Astrocyte (in vitro differentiated cells and primary cell): ENCODE data around the gene MSI1.

Experiments used
- EZH2 ChIP-seq: IDR thresholded peaks from 2 replicates; pipeline ENCODE4 v1.6.1; 2012; ENCODE audit warnings: mild to moderate bottlenecking, low read length, inconsistent platforms; ENCODE audit not compliant: insufficient read depth
- TF ChIP-seq, protein P1 (sequence below): IDR thresholded peaks from 2 replicates; pipeline ENCODE4 v1.5.1; 2011; ENCODE audit warnings: low read depth, mild to moderate bottlenecking, inconsistent platforms, low read length, moderate library complexity; ENCODE audit not compliant: insufficient read depth

DNA sequence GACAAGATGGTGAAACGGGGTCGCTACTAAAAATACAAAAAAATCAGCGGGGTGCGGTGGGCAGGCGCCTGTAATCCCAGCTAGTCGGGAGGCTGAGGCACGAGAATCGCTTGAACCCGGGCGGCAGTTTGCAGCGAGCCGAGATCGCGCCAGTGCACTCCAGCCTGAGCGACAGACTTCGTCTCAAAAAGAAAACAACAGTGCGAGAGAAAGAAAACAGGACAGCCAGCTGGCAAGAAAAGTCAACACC lies 76.6 kb downstream of the MSI1 start:
- TF ChIP-seq, protein P1, sequence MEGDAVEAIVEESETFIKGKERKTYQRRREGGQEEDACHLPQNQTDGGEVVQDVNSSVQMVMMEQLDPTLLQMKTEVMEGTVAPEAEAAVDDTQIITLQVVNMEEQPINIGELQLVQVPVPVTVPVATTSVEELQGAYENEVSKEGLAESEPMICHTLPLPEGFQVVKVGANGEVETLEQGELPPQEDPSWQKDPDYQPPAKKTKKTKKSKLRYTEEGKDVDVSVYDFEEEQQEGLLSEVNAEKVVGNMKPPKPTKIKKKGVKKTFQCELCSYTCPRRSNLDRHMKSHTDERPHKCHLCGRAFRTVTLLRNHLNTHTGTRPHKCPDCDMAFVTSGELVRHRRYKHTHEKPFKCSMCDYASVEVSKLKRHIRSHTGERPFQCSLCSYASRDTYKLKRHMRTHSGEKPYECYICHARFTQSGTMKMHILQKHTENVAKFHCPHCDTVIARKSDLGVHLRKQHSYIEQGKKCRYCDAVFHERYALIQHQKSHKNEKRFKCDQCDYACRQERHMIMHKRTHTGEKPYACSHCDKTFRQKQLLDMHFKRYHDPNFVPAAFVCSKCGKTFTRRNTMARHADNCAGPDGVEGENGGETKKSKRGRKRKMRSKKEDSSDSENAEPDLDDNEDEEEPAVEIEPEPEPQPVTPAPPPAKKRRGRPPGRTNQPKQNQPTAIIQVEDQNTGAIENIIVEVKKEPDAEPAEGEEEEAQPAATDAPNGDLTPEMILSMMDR: no peak
- TF ChIP-seq EZH2: no peak
